H1 (cell line): ENCODE measurements around the gene BTRC. TPM values are rescaled to one million over a fixed set of nuclear protein-coding genes. Genes with fewer than 3 reads are reported as not detected.

ENCODE experiments used
- BRCA1 ChIP-seq: IDR thresholded peaks from 2 replicates; pipeline ENCODE4 v1.6.1; 2012; ENCODE audit warnings: low read depth, low read length, improper control_type of control experiment
- CBX5 ChIP-seq: fragments of 300-800, 300-1000 bp; sonication (generic); IDR thresholded peaks from 2 replicates; pipeline ENCODE4 v1.7.1; 2016; ENCODE audit warnings: antibody characterized with exemption, low read length, low read depth
- CHD2 ChIP-seq: IDR thresholded peaks from 2 replicates; pipeline ENCODE4 v1.6.1; 2012; ENCODE audit warnings: low read length, improper control_type of control experiment
- CREB1 ChIP-seq: IDR thresholded peaks from 2 replicates; pipeline ENCODE4 v1.6.1; 2012; ENCODE audit warnings: inconsistent platforms
- JUND ChIP-seq: IDR thresholded peaks from 2 replicates; pipeline ENCODE4 v1.6.1; 2011; ENCODE audit warnings: mild to moderate bottlenecking, improper control_type of control experiment, low read length
- KDM1A ChIP-seq: fragments of 200-600, 300-600 bp; sonication (generic); IDR thresholded peaks from 2 replicates; pipeline ENCODE4 v1.7.1; 2016; ENCODE audit warnings: mild to moderate bottlenecking, low read length, borderline replicate concordance
- KDM4A ChIP-seq: IDR thresholded peaks from one replicate; pipeline ENCODE4 v1.7.1; 2012; ENCODE audit warnings: low read depth, mild to moderate bottlenecking, moderate library complexity, low read length, inconsistent platforms; ENCODE audit not compliant: severe bottlenecking
- NANOG ChIP-seq: IDR thresholded peaks from 2 replicates; pipeline ENCODE4 v1.6.1; 2011; ENCODE audit warnings: low read length, low read depth, mild to moderate bottlenecking, inconsistent platforms; ENCODE audit not compliant: insufficient read depth, poor library complexity, severe bottlenecking
- RFX5 ChIP-seq: IDR thresholded peaks from 2 replicates; pipeline ENCODE4 v1.6.1; 2011; ENCODE audit warnings: low read depth, low read length, improper control_type of control experiment, borderline replicate concordance
- RNF2 ChIP-seq: fragments of 200-900, 300-1000 bp; sonication (generic); IDR thresholded peaks from 2 replicates; pipeline ENCODE4 v1.7.1; 2016; ENCODE audit warnings: borderline replicate concordance, low read depth, mild to moderate bottlenecking, antibody characterized with exemption, low read length; ENCODE audit not compliant: poor library complexity, severe bottlenecking; ENCODE audit errors: missing control alignments
- SAP30 ChIP-seq: fragments of 300-600 bp; sonication (generic); IDR thresholded peaks from 2 replicates; pipeline ENCODE4 v1.7.1; 2012; ENCODE audit warnings: low read length, moderate library complexity, mild to moderate bottlenecking, inconsistent platforms; ENCODE audit not compliant: insufficient read depth, insufficient replicate concordance
- SIN3A ChIP-seq, 2 experiments: IDR thresholded peaks in 1 of 2; conservative IDR thresholded peaks in 1 of 2; 2 replicates each; pipeline ENCODE4 v1.6.1; 2011 to 2012; ENCODE audit warnings: low read length in 2 of 2, improper control_type of control experiment in 1 of 2, low read depth in 1 of 2, mild to moderate bottlenecking in 1 of 2
- SIRT6 ChIP-seq: IDR thresholded peaks from one replicate; pipeline ENCODE4 v1.7.1; 2012; ENCODE audit warnings: low read length, inconsistent platforms
- SIX5 ChIP-seq: IDR thresholded peaks from 2 replicates; pipeline ENCODE4 v1.6.1; 2011; ENCODE audit warnings: mild to moderate bottlenecking, low read depth, low read length
- SP1 ChIP-seq: IDR thresholded peaks from 2 replicates; pipeline ENCODE4 v1.6.1; 2011; ENCODE audit warnings: low read depth, low read length
- SUZ12 ChIP-seq: fragments of 200-600 bp; sonication (generic); IDR thresholded peaks from 2 replicates; pipeline ENCODE4 v1.6.1; 2012; ENCODE audit warnings: mild to moderate bottlenecking, inconsistent platforms, low read length, moderate library complexity, mixed read lengths
- TAF7 ChIP-seq: optimal IDR thresholded peaks from 2 replicates; pipeline ENCODE3; 2011; ENCODE audit warnings: low read depth, mild to moderate bottlenecking, inconsistent platforms, low read length, moderate library complexity, borderline replicate concordance
- TBP ChIP-seq: IDR thresholded peaks from 2 replicates; pipeline ENCODE4 v1.6.1; 2011; ENCODE audit warnings: low read depth, low read length, improper control_type of control experiment
- TCF12 ChIP-seq: IDR thresholded peaks from 2 replicates; pipeline ENCODE4 v1.6.1; 2011; ENCODE audit warnings: low read depth, mild to moderate bottlenecking, low read length
- TEAD4 ChIP-seq: IDR thresholded peaks from 2 replicates; pipeline ENCODE4 v1.6.1; 2012; ENCODE audit warnings: low read depth, low read length, inconsistent platforms, mixed read lengths
- polyA plus RNA-seq, 7 experiments: library from polyadenylated mRNA; depleted of rRNA in 3 of 7; stranded (reverse) in 5 of 7; unstranded in 2 of 7; fragments of >200 nt in 5 of 7; fragments of 200-250 nt in 2 of 7; gene quantifications; 1 replicate in 5 of 7; 2 replicates in 1 of 7; 4 replicates in 1 of 7; pipeline versions ENCODE4 v1.2.1 to v1.2.3, GENCODE V29; 2011 to 2013; ENCODE audit warnings: missing spikeins in 2 of 7, mixed read lengths in 2 of 7
- total RNA-seq: library from RNA; stranded (reverse); fragmentation: NEBNext Ultra II Directional; extraction: Animal tissue kit (Norgen Biotek cat#: 25700); gene quantifications from 2 replicates; pipeline ENCODE4 v1.2.1, GENCODE V29; 2021
- TF ChIP-seq, protein P1 (sequence below): IDR thresholded peaks from 2 replicates; pipeline ENCODE4 v1.6.1; 2011; ENCODE audit warnings: low read length, improper control_type of control experiment
- TF ChIP-seq, protein P2 (sequence below): IDR thresholded peaks from 2 replicates; pipeline ENCODE4 v1.6.1; 2012; ENCODE audit warnings: inconsistent platforms
- TF ChIP-seq, protein P3 (sequence below): IDR thresholded peaks from 2 replicates; pipeline ENCODE4 v1.6.1; 2012; ENCODE audit warnings: inconsistent platforms

Gene BTRC
- total and polyA plus RNA-seq, 2 of the 8 experiments (the other 6 are each of a cell fraction or from before 2014, with no cell fraction given), result 9.9 to 24.7 TPM

DNA sequence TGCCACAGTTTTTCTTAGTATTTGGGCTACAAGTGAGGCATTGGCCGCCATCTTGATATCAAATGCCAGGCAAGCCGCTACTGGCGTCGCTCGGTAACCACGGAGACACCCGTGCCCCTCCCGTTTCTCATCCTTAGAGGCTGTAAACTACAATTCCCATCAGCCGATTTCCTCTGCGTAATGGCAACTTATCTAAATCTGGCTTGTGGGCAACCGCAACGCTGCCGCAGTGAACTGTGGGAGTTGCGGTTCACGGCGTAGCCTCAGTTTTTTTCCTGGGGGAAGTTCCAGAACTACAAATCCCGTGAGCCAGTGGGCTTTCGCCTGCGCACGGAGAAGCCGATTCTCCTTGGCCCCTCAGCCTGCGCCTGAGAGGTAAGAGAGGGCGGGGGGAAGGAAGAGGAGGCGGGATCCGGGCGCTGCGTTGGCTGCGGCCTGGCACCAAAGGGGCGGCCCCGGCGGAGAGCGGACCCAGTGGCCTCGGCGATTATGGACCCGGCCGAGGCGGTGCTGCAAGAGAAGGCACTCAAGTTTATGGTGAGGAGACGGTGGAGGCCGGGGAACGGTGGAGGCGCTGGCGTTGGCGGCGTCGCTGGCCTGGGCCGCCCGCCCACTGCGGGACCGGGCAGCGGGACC is at the start of gene BTRC (continued):
- TF ChIP-seq TAF7 (peak; percentile 30), SIX5 (peak; percentile 99), RNF2 (no peak), TBP (peak; percentile 65), SUZ12 (no peak), TEAD4 (peak; percentile 50; the same call in 1 of the 2 replicates), SIRT6 (no peak), CREB1 (peak; percentile 90), KDM1A (peak; percentile 81; the same call in 1 of the 2 replicates), SP1 (peak; percentile 68; the same call in 1 of the 2 replicates), JUND (0 out of 2 replicates have a peak, but pooled peaks have one; percentile 10), KDM4A (peak; percentile 92), NANOG (no peak), BRCA1 (no peak), RFX5 (no peak), CBX5 (no peak), TCF12 (no peak), SAP30 (no peak), CHD2 (no peak), SIN3A (conservative IDR thresholded peaks at IDR 0.05 in 1 of 2, IDR thresholded peaks at IDR 0.05 in 1 of 2; ENCODE audit: low read depth in 1 of 2, low read length in 2 of 2) (peak; percentile 71 to 88; a peak in 2 of 4 replicates)
- TF ChIP-seq, protein P1, sequence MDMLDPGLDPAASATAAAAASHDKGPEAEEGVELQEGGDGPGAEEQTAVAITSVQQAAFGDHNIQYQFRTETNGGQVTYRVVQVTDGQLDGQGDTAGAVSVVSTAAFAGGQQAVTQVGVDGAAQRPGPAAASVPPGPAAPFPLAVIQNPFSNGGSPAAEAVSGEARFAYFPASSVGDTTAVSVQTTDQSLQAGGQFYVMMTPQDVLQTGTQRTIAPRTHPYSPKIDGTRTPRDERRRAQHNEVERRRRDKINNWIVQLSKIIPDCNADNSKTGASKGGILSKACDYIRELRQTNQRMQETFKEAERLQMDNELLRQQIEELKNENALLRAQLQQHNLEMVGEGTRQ, result no peak
- TF ChIP-seq, protein P2, sequence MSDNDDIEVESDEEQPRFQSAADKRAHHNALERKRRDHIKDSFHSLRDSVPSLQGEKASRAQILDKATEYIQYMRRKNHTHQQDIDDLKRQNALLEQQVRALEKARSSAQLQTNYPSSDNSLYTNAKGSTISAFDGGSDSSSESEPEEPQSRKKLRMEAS, result no peak; the same call in 1 of the 2 replicates
- TF ChIP-seq, protein P3, sequence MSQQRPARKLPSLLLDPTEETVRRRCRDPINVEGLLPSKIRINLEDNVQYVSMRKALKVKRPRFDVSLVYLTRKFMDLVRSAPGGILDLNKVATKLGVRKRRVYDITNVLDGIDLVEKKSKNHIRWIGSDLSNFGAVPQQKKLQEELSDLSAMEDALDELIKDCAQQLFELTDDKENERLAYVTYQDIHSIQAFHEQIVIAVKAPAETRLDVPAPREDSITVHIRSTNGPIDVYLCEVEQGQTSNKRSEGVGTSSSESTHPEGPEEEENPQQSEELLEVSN, result no peak
